GM19043 (cell line): Measurements from ENCODE around the gene B4GALT6.

ENCODE experiments used
- ATAC-seq: cut with Tn5 transposase; IDR thresholded peaks from one replicate; pipeline ENCODE4 v1.9.1; 2021; ENCODE audit warnings: low read depth; ENCODE audit not compliant: unreplicated experiment

Gene B4GALT6

DNA sequence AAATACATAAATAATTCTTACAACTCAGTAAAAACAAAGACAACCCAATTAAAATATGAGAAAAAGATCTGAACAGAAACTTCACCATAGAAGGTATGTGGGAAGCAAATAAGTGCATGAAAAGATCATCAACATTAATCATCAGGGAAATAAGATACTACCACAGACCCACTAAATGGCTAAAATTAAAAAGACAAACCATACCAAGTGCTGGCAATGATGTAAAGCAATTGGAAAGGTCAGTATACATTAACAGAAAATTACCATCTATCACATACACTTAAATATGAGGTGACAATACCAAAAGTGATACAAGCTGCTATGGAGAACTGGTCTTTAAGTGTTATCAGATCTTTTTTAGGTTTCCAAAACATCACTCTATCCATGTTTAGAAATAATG lies 48.0 kb downstream of the B4GALT6 start:
- no peak for ATAC-seq

DNA sequence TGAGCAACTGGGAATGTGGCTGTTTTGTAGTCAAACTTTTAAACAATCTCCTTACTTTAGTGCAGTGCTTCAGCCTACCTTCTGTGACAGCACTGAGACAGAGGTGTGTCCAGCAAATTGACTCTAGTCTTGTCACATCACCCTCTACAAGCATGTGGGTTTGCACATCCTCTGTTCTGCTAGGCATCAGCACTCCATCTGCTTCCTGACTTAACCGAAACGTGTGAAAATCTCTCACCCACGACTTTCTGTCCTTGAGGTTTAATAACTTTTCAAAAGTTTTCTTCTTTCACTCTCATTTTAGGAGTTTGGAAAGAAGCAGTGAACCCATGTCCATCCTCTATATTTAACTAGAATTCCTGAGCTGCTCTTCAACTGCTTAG lies 50.1 kb downstream of the B4GALT6 start:
- ATAC-seq, result peak; percentile 95

DNA sequence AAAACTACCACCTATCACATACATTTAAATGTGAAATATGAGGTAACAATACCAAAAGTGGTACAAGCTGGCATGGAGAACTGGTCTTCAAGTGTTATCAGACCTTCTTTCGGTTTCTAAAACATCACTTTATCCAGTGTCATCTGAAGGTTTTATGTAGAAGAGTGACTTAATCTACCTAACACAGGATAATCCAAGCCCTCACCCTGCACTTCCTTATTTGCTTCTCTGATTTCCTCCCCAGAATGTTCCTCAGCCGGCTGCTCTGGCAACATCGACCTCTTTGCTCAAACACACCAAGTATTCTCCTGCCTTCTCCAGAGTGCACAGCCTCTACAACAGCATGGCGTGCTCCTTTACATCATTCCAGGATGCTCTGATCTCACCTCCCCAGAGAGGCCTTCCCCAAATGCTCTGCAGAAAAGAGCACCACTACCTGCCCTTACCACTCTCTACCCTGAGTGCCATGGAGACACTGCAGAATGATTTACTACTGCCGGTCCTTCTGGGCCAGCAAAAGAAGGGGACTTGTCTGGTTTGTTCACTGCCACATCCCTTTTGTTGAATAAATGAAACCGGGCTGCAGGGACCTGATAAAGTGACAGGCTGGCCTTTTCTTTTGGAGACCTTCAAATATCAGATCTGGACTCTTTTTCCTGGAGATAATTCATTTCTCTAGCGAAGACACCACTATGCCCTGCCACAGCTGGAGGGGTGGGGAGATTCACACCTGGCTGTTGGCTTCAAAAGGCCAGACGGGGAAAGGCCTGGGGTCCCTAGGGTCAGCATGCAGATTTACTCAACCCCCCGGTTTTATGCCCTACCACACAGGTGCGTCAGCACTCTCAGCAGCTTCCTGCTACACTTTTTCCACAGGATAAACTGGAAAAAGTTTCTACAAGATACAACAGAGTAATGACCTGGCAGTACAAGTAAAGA lies 50.7 kb downstream of the B4GALT6 start:
- peak; percentile 12 for ATAC-seq

DNA sequence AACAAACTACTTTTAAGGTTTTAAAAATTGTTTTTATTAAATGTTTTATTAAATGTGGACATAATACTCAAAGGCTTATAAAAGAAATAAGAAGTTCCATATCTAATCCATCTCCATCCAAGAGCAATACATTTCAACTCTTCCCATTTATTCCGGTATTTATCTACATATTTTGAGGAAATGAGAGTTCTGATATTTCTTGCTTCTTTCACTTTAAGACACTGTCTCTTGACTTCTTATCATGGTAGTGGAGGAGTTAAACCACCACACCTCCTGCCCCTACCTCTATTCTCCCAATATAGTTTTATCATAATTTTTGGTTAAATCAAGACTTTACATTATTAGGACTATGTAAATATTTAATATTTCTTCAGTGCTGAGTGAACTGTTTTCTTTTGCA lies 52.0 kb downstream of the B4GALT6 start:
- ATAC-seq, result no peak

DNA sequence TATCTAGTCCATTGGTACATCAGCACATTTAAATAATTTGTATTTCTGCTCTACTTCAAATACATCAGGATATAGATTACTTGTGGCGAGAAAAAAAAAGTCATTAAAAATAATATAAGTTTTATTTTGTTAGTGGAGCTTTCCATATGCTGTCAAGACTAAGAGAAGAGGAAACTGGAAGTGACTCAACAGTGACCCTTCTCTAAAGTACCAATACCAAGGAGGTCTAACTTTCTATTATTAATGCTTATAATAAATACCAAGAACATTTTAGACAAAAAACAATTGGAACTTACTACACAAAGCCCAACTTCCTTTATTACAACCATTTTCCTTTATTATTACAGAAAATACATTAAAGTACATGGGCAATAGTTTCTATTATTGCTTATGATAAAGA lies 52.9 kb downstream of the B4GALT6 start:
- no peak for ATAC-seq

DNA sequence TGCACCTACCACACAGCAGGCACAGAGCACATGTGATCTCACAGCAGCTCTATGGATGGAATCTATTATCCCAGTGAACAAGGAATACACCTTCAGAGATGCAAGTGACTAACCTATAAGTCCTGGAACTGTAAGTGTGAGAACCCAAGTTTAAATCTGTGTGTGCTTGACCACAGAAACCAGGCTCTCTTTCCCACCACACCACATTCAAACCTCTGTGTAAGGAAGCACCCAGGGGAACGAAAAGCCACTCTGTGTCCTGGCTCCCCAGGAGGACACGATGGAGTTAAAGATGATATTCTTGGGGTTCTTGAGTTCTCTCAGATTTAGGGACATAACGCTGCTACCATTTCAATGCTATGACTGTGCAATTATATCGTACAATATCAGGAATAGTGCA lies 53.8 kb downstream of the B4GALT6 start:
- no peak for ATAC-seq

DNA sequence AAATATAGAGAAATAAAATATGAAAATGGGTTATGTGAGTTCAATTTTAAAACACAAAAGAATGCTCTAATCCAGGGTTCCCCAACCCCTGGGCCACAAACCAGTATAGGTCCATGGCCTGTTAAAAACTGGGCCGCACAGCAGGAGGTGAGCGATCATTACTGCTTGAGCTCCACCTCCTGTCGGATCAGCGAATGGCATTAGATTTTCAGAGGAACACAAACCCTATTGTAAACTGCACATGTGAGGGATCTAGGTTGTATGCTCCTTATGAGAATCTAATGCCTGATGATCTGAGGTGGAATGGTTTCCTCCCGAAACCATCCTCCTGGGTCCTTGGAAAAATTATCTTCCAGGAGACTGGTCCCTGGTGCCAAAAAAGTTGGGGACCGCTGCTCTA lies 58.0 kb downstream of the B4GALT6 start:
- no peak for ATAC-seq

DNA sequence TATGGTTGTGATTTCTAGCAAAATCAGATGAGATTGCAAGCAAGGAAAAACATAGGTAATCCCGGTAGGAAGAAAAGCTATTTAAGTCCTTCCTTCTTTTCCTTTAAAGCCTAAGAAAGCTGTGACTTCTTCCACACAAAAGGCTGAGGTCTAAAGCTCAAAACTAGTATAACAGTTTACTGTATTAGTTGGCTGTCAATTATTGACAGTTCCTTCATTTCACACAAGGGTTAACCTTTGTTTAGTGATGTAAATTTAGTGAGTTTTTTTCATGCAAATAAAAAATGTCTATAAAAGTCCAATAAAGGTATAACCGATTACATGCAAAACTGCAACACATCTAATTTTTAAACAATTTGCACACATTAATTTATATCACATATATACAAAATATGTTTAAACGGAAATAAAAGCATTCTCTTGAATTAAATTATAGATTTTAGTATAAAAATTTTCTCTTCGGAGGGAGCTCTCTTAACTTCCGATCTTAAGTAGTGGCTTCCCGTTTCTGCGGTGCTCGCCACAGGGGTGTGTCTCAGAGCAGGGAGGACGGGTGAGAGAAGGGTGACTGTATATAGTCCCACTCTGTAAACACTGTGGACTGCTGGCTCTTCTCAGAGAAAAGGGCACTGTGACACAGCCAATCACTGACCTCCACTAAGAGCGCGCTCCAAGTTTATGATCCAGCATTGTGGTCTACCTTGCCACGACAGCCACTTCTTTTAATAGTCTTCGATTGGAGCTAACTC lies 59.3 kb downstream of the B4GALT6 start:
- no peak for ATAC-seq

DNA sequence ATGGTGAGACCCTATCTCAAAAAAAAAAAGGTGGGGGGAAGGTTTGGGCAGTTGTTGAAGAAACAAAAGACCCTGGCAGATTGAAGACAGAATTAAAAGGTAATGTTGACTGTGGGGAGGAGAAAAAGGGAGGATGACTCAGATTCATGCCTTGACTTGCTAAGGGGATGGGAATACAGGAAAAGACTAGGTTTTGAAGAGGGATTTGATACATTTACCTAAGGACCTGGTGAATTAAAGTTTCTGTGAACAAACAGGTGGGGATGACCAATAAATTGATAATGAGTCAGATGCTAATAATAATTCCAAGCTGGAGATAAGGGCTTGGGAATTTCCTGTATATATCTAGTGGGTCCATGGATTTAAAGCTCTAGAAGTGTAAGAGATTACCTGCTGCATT lies 65.1 kb downstream of the B4GALT6 start:
- ATAC-seq, result no peak

DNA sequence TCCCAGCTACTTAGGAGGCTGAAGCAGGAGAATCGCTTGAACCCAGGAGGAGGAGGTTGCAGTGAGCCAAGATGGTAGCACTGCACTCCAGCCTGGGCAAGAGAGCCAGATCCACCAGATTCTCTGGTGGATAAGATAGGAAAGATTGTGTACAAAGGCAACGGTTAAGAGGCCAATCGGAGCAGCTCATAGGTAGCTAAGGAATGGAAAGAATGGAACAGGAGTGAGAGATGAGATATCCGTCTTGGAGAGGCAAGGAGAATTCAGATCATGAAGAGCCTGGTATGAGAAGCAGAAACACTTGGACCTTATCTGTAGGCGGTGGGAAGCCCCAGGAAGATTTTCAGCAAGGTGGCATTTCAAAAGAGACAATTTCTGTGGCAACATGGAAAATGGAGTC lies 65.6 kb downstream of the B4GALT6 start:
- no peak for ATAC-seq

DNA sequence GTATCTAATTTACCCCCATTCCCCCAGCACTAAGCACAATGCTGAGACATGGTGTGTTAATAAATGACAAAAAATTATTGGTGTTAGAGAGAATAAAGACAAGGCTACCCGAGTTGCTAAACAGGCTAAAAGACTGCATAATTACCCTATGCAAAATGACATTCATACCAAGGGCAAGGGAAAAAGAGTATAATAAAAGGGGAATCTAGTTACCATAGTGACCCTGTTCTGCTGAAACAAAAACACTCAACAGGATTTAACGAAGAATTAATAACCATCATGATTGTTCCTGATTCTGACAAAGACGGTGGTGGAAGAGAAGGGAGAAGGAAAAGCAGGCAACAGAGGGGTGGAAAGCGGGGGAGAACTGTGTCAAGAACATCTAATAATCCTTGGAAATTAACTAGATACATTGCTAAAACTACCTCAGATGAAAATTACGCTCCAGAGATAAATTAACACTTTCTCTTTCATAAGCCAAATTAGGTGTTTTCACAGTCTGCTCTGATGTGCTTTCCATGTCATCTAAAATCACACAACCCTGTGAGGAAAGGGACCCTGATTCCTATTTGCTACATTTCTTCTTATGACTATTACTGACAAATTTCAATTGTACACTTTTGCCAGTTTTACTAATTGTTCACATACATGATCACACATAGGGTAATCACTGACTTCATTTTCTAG lies 67.2 kb downstream of the B4GALT6 start:
- no peak for ATAC-seq

DNA sequence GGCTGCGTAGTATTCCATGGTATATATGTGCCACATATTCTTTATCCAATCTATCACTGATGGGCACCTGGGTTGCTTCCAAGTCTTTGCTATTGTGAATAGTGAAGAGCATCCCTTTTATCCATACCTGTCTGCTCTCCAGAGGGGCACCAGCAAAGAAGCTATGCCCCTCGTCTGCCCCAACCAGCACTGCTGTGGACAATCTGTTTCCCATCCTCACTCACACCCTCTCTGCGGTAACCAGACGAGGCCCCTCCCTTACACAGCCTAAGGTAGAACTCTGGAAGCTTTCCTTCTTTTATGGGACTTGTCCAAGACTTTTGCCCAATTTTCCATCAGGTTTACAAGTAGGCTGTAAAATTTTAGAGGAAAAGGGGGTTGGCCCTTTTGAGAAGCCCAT lies 67.8 kb downstream of the B4GALT6 start:
- no peak for ATAC-seq

DNA sequence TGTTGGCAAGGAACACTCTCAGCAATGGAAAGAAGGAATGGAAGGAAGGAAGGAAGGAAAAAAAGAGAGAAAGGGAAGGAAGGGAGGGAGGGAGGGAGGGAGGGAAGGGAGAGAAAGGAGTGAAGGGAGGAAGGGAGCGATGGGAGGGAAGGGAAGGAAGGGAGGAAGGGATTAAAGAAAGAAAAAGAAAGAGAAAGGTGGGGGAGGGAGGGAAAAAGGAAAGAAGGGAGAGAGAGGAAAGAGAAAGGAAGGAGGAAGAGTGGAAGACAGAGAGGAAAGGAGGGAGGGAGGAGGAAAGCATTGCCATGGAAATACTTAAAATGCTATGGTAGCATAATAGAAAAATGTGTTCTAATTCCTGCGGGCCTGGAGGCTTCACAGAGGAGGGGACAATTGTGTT lies 70.3 kb downstream of the B4GALT6 start:
- ATAC-seq, result no peak

DNA sequence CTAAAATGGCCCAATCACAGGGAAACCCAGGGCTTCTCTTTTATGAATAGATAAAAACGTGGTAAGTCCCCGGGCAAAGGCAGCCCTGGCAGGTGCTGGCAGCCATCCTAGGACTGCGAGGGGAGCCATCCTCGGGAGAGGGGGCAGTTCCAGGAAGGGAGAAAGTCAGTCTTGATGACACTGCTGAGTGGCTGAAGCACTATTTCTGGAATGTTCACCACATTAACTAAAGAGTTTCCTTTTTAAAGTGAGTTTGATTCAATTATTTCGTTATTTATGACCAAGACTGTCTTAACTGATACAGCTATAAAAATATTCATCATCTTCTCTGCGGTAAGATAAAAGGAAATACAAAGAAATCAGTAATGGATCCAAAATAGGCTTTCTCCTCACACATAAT lies 72.3 kb downstream of the B4GALT6 start:
- no peak for ATAC-seq

DNA sequence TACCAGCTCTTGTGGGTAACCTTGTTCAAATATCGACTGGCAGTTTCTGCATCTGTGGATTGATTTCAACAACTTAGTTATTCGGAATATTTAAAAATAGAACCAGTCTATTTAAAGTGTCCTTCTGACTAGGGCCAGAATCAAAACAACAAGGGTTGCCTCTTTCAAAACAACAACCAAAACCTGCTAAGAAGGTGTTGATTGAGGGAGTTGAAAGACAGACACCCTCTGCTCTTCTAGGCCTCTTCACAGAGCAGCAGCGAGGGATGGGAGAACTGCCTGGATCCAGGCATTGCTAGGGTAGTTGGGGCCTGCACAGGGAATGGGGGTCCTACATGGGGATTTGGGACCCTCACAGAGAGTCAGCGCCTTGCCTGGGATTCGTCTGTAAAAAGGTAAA lies 72.9 kb downstream of the B4GALT6 start:
- ATAC-seq, result no peak

DNA sequence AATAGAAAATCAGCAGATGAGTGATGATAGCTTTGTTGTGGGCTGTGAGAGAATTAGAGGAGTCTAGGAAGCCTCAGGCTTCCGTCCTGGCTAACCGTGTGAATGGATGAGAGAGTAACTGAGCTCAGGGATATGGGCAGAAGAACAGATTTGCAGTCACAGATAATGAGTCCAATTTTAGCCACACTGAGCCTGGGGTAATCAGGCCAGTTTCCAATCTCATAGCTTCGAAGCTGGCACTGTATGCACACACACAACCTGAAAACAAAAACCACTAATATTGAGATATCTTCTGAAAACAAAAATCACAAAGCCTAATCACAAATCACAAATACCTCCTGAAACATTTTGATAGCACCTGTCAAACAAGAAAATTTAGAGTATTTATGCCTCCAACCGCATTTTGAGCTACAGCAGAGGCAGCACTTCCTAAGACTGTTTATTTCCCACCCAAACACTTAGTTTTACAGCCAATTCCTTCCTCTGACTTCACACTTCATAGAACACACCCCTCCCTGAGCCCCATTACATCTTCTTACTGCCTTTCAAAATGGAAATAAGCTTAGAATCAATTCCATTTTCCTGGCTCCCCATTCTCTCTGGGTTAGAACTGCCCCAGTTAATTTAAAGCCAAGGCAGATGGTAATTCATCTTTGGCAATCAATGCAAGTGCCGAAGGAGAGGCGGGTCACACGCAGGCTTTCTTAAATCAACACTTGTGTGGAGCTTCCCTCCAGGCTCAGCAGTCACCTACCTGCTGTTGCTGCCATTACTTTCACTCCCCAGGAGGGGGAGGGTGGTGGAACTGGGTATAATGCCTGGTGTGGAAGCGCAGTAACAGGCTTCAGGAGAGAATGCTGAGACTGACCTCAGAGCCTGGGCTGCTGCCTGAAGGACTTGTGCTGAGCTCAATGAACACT lies 73.8 kb downstream of the B4GALT6 start:
- ATAC-seq, result no peak

DNA sequence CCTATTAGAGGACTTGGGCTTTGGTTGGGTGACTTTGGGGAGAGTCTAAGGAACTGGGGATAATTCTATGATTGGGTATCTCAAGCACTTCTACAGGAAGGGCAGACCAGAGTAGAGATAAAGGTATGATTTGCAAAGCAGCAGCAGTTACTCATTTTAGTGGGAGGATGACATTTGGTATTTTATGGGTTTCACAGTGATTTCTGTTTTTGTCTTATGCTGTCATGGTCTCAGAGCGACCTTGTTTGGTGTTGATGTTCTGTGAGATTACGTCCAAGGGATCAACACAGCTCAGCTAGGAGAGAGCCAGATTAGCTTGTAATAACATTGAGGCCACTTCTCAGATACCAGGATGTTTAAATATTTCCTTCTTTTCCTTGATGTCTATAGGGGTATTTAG lies 74.5 kb downstream of the B4GALT6 start:
- ATAC-seq, result no peak

DNA sequence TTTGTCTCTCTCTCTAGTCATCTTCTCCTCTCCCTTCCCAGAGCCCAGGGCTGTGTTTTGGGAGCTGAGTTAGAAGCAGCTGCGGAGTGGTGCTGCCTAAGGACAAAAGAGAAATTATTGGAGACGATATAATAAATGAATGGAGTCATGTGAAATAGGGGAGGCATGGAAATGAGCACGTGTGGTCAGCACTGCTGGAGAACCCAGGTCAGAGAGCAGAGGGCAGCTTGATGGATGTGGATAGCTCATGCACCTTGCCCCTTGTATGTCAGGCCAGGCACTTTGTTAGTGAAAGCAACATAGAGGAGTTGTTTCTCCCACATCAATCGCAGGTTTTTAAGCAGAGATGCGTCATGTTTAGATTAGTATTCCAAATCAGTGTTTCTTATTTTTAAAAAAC lies 77.0 kb downstream of the B4GALT6 start:
- ATAC-seq, result no peak

DNA sequence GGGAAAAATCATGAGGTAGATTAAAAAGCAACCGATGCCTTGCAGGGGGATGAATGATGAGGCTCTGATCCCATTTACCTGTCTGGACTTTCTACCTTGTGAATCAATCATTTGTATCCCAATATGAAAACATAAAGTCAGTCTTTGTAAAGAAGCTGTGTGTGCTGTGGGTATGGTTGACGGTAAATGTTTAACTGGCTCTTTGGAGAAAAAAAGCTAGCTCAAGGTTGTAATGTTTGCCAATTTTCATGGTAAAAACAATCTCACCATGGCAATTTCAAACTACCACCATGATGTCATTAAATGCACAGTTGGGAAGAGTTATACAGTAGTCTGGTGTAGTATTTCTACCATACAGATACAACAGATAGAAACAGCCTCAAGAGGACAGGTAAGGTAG lies 78.1 kb downstream of the B4GALT6 start:
- no peak for ATAC-seq

DNA sequence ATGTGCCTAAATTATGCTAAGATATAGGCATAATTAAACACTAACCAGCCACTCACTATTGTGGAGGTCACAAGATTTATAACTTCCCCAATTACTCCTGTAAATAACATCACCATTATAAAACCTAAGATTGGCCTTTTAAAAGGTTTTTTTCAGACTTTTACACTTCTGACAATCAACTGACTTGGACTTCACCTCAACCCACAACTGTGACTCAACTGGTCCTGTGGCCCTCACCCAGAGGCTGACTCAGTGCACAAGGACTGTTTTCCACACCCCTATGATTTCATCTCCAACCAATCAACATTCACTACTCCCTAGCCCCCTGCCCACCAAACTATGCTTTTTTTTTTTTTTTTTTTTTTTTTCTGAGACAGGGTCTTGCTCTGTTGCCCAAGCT lies 81.1 kb downstream of the B4GALT6 start:
- no peak for ATAC-seq
